ENCODE data around the gene ALDH18A1.
"Not testable (repeated sequence)": the region's sequence is repeated elsewhere in the genome, so short reads cannot be mapped to it uniquely, and the experiment has no call there.

Gene ALDH18A1

GRCh38 chr10:95656291-95657164 is at the start of gene ALDH18A1:
Gene ALDH18A1 (minus strand): TSS chr10:95656711. CDS start chr10:95653377, 3,334 bp downstream.
- DNase-seq (ENCODE audit: low read depth), result peak; percentile 86

GRCh38 chr10:95698415-95698814 is 41.9 kb upstream of the ALDH18A1 start:
- DNase-seq (ENCODE audit: low read depth), result no peak

- DNase-seq (ENCODE audit: low read depth), result no peak
Observed at GRCh38 chr10:95697429-95697828, 40.9 kb upstream of the ALDH18A1 start.

- DNase-seq (ENCODE audit: low read depth), result no peak
Observed at GRCh38 chr10:95694665-95695064, 38.2 kb upstream of the ALDH18A1 start.

- peak; percentile 93 for DNase-seq (ENCODE audit: low read depth)
Observed at GRCh38 chr10:95693668-95694534, 37.4 kb upstream of the ALDH18A1 start, which contains the start of gene TCTN3. Gene TCTN3 (minus strand): TSS chr10:95693927. CDS start chr10:95693899, 28 bp downstream.

- no peak for DNase-seq (ENCODE audit: low read depth)
Observed at GRCh38 chr10:95693071-95693667, 36.7 kb upstream of the ALDH18A1 start.

- DNase-seq (ENCODE audit: low read depth), result no peak
Observed at GRCh38 chr10:95691281-95691680, 34.8 kb upstream of the ALDH18A1 start.

- DNase-seq (ENCODE audit: low read depth), result no peak
Observed at GRCh38 chr10:95688648-95689047, 32.1 kb upstream of the ALDH18A1 start.

- no peak for DNase-seq (ENCODE audit: low read depth)
Observed at GRCh38 chr10:95683966-95684365, 27.5 kb upstream of the ALDH18A1 start.

- no peak for DNase-seq (ENCODE audit: low read depth)
Observed at GRCh38 chr10:95675403-95676116, 19.0 kb upstream of the ALDH18A1 start.

- DNase-seq (ENCODE audit: low read depth), result no peak
Observed at GRCh38 chr10:95674643-95675042, 18.1 kb upstream of the ALDH18A1 start.

- DNase-seq (ENCODE audit: low read depth), result not testable (repeated sequence)
Observed at GRCh38 chr10:95672641-95673040, 16.1 kb upstream of the ALDH18A1 start.

- no peak for DNase-seq (ENCODE audit: low read depth)
Observed at GRCh38 chr10:95664543-95664942, 8.0 kb upstream of the ALDH18A1 start.

GRCh38 chr10:95663496-95663895 is 7.0 kb upstream of the ALDH18A1 start:
- DNase-seq (ENCODE audit: low read depth), result no peak

- no peak for DNase-seq (ENCODE audit: low read depth)
Observed at GRCh38 chr10:95661818-95662217, 5.3 kb upstream of the ALDH18A1 start.

- DNase-seq (ENCODE audit: low read depth), result no peak
Observed at GRCh38 chr10:95660283-95660682, 3.8 kb upstream of the ALDH18A1 start.

GRCh38 chr10:95657250-95657649 is 739 bp upstream of the ALDH18A1 start:
- DNase-seq (ENCODE audit: low read depth), result no peak

GRCh38 chr10:95655571-95656290 is 780 bp downstream of the ALDH18A1 start:
- no peak for DNase-seq (ENCODE audit: low read depth)

- DNase-seq (ENCODE audit: low read depth), result no peak
Observed at GRCh38 chr10:95653895-95654294, 2.6 kb downstream of the ALDH18A1 start.

- no peak for DNase-seq (ENCODE audit: low read depth)
Observed at GRCh38 chr10:95651346-95652060, 5.0 kb downstream of the ALDH18A1 start.

All from activated T-helper 9 cell treated with anti-CD3 and anti-CD28 coated beads, Interleukin-2, amount 50 U/mL, for 16 hours (primary cell).